H1 (cell line): ENCODE results near the gene PDE1C. TPM values are rescaled to one million over a fixed set of nuclear protein-coding genes. Genes with fewer than 3 reads are reported as not detected.

Experiments used
- CTCF ChIA-PET: fragments of 300-600 bp; sonication (Branson Sonifier 250); formaldehyde crosslinking; loops from one replicate; lab custom pipeline; 2021; ENCODE audit not compliant: partially characterized antibody; lab: Charles Lee
- POLR2A ChIA-PET: fragments of 300-600 bp; sonication (Branson Sonifier 250); formaldehyde crosslinking; loops from one replicate; lab custom pipeline; 2021; ENCODE audit warnings: inconsistent platforms; ENCODE audit not compliant: partially characterized antibody; lab: Charles Lee
- DNase-seq, 2 experiments: peaks; one replicate each; pipeline versions ENCODE4 v3.0.0 to v3.0.0-alpha.2; 2010 to 2022; ENCODE audit warnings: low spot score in 2 of 2, low read depth in 1 of 2, mixed read lengths in 1 of 2
- FAIRE-seq: peaks from 2 replicates; lab custom pipeline; 2011; peaks lifted over from hg19 to GRCh38; lab: Jason Lieb, UNC
- H2AFZ ChIP-seq: 2 replicates; pipeline ENCODE4 v1.8.1; 2012; ENCODE audit warnings: low read length, inconsistent platforms
- H2AK5ac ChIP-seq: 2 replicates; pipeline ENCODE4 v1.6.1; 2013; ENCODE audit warnings: low read depth, low read length
- H2BK120ac ChIP-seq: replicated peaks from 2 replicates; pipeline ENCODE3; 2013; ENCODE audit warnings: low read depth, low read length, inconsistent platforms
- H2BK12ac ChIP-seq: 2 replicates; pipeline ENCODE4 v1.6.1; 2013; ENCODE audit warnings: low read depth, low read length
- H2BK15ac ChIP-seq: 2 replicates; pipeline ENCODE4 v1.6.1; 2013; ENCODE audit warnings: low read length
- H2BK20ac ChIP-seq: 2 replicates; pipeline ENCODE4 v1.6.1; 2013; ENCODE audit warnings: low read length
- H2BK5ac ChIP-seq: 2 replicates; pipeline ENCODE4 v1.6.1; 2013; ENCODE audit warnings: low read depth, low read length
- H3K14ac ChIP-seq: 2 replicates; pipeline ENCODE4 v1.6.1; 2013; ENCODE audit warnings: inconsistent platforms; ENCODE audit not compliant: insufficient read length
- H3K18ac ChIP-seq: 2 replicates; pipeline ENCODE4 v1.6.1; 2013; ENCODE audit warnings: low read length; ENCODE audit errors: extremely low read depth
- H3K23ac ChIP-seq: 2 replicates; pipeline ENCODE4 v1.6.1; 2013; ENCODE audit warnings: inconsistent platforms; ENCODE audit not compliant: insufficient read length
- H3K23me2 ChIP-seq: 2 replicates; pipeline ENCODE4 v1.6.1; 2013; ENCODE audit warnings: low read depth, low read length
- H3K27ac ChIP-seq: 2 replicates; pipeline ENCODE4 v1.6.1; 2011; ENCODE audit warnings: low read depth, low read length, inconsistent platforms
- H3K27me3 ChIP-seq, 4 experiments: replicated peaks in 1 of 4; 1 replicate in 1 of 4; 2 replicates in 3 of 4; pipeline versions ENCODE4 v1.6.1 to v1.8.1; 2011 to 2013; ENCODE audit warnings: low read length in 3 of 4, mild to moderate bottlenecking in 3 of 4, inconsistent platforms in 2 of 4, mixed read lengths in 2 of 4, moderate library complexity in 1 of 4; ENCODE audit not compliant: control insufficient read depth in 3 of 4, insufficient read depth in 3 of 4; ENCODE audit errors: extremely low read depth in 1 of 4
- H3K36me3 ChIP-seq, 4 experiments: 2 replicates each; pipeline versions ENCODE4 v1.6.1 to v1.8.1; 2011 to 2013; ENCODE audit warnings: mild to moderate bottlenecking in 4 of 4, low read length in 3 of 4, moderate library complexity in 2 of 4, control low read depth in 1 of 4, inconsistent platforms in 1 of 4; ENCODE audit not compliant: insufficient read depth in 4 of 4, control insufficient read depth in 2 of 4
- H3K4ac ChIP-seq: replicated peaks from 2 replicates; pipeline ENCODE3; 2013; ENCODE audit warnings: low read length, low read depth, mixed read lengths, inconsistent platforms; ENCODE audit not compliant: insufficient read length
- H3K4me1 ChIP-seq, 4 experiments: replicated peaks in 1 of 4; 1 replicate in 1 of 4; 2 replicates in 3 of 4; pipeline versions ENCODE4 v1.6.1 to v1.8.1; 2011 to 2013; ENCODE audit warnings: low read length in 3 of 4, inconsistent platforms in 2 of 4, mixed read lengths in 1 of 4; ENCODE audit not compliant: insufficient read depth in 4 of 4, control insufficient read depth in 3 of 4
- H3K4me2 ChIP-seq, 2 experiments: 2 replicates each; pipeline versions ENCODE4 v1.6.1 to v1.8.1; 2011 to 2013; ENCODE audit warnings: low read depth in 2 of 2, low read length in 2 of 2, control low read depth in 1 of 2, inconsistent platforms in 1 of 2, mild to moderate bottlenecking in 1 of 2; ENCODE audit not compliant: insufficient read depth in 1 of 2
- H3K4me3 ChIP-seq, 4 experiments: fragments of 200-600, 300-600 bp in 1 of 4; sonication (generic), shearing (Covaris generic), sonication (Bioruptor Twin) in 1 of 4; 2 replicates each; pipeline versions ENCODE4 v1.5.1 to v1.8.1; 2011 to 2016; ENCODE audit warnings: low read length in 4 of 4, low read depth in 3 of 4, control low read depth in 2 of 4, inconsistent platforms in 2 of 4, mild to moderate bottlenecking in 2 of 4, mixed read lengths in 1 of 4, moderate library complexity in 1 of 4; ENCODE audit not compliant: insufficient read depth in 2 of 4; ENCODE audit errors: extremely low read depth in 1 of 4
- H3K56ac ChIP-seq: replicated peaks from 2 replicates; pipeline ENCODE3; 2013; ENCODE audit warnings: low read depth, mild to moderate bottlenecking, mixed read lengths, low read length, inconsistent platforms; ENCODE audit not compliant: insufficient read length
- H3K79me1 ChIP-seq: 2 replicates; pipeline ENCODE4 v1.6.1; 2013; ENCODE audit warnings: low read depth, low read length, control low read depth
- H3K79me2 ChIP-seq, 2 experiments: 2 replicates each; pipeline versions ENCODE4 v1.6.1 to v1.8.1; 2012 to 2013; ENCODE audit warnings: low read length in 2 of 2, mild to moderate bottlenecking in 2 of 2, inconsistent platforms in 1 of 2; ENCODE audit not compliant: insufficient read depth in 2 of 2, control insufficient read depth in 1 of 2
- H3K9ac ChIP-seq, 4 experiments: replicated peaks in 1 of 4; 1 replicate in 1 of 4; 2 replicates in 3 of 4; pipeline versions ENCODE4 v1.6.1 to v1.8.1; 2011 to 2013; ENCODE audit warnings: low read depth in 3 of 4, low read length in 3 of 4, control low read depth in 2 of 4, mild to moderate bottlenecking in 2 of 4, moderate library complexity in 2 of 4, inconsistent platforms in 1 of 4; ENCODE audit errors: extremely low read depth in 1 of 4
- H3K9me3 ChIP-seq, 2 experiments: 2 replicates each; pipeline versions ENCODE4 v1.6.1 to v1.8.1; 2012 to 2013; ENCODE audit warnings: mild to moderate bottlenecking in 2 of 2, moderate library complexity in 2 of 2, control low read depth in 1 of 2, inconsistent platforms in 1 of 2, low read depth in 1 of 2, low read length in 1 of 2, mixed read lengths in 1 of 2; ENCODE audit not compliant: insufficient read depth in 2 of 2
- H4K20me1 ChIP-seq, 2 experiments: replicated peaks in 1 of 2; 2 replicates each; pipeline versions ENCODE3 to v1.8.1; 2011 to 2013; ENCODE audit warnings: inconsistent platforms in 2 of 2, low read length in 2 of 2, mild to moderate bottlenecking in 1 of 2; ENCODE audit not compliant: insufficient read depth in 2 of 2, control insufficient read depth in 1 of 2
- H4K5ac ChIP-seq: 2 replicates; pipeline ENCODE4 v1.6.1; 2013; ENCODE audit warnings: low read length, low read depth, mixed read lengths, inconsistent platforms; ENCODE audit not compliant: insufficient read length
- H4K8ac ChIP-seq: 2 replicates; pipeline ENCODE4 v1.8.0; 2013; ENCODE audit warnings: mild to moderate bottlenecking, moderate library complexity, low read length, inconsistent platforms; ENCODE audit not compliant: insufficient read depth; ENCODE audit errors: extremely low read depth
- H4K91ac ChIP-seq: replicated peaks from 2 replicates; pipeline ENCODE3; 2013; ENCODE audit warnings: low read length, mixed read lengths, inconsistent platforms; ENCODE audit not compliant: insufficient read length
- ATF3 ChIP-seq: IDR thresholded peaks from 2 replicates; pipeline ENCODE4 v1.6.1; 2011; ENCODE audit warnings: low read depth, mild to moderate bottlenecking, low read length; ENCODE audit not compliant: insufficient read depth
- BACH1 ChIP-seq: IDR thresholded peaks from 2 replicates; pipeline ENCODE4 v1.6.1; 2012; ENCODE audit warnings: low read length, improper control_type of control experiment
- CBX8 ChIP-seq: fragments of 300-800, 300-1000 bp; sonication (generic); IDR thresholded peaks from 2 replicates; pipeline ENCODE4 v1.7.1; 2016; ENCODE audit warnings: low read depth, low read length, borderline replicate concordance
- CTBP2 ChIP-seq: IDR thresholded peaks from 2 replicates; pipeline ENCODE4 v1.7.0; 2011; ENCODE audit warnings: borderline replicate concordance, mild to moderate bottlenecking, moderate library complexity, mixed read lengths, low read length; ENCODE audit not compliant: insufficient read depth, insufficient read length
- POLR2AphosphoS5 ChIP-seq: IDR thresholded peaks from 2 replicates; pipeline ENCODE4 v1.6.1; 2011; ENCODE audit warnings: low read depth, low read length
- RAD21 ChIP-seq, 2 experiments: IDR thresholded peaks in 1 of 2; conservative IDR thresholded peaks in 1 of 2; 2 replicates each; pipeline ENCODE4 v1.6.1; 2011; ENCODE audit warnings: low read depth in 2 of 2, low read length in 2 of 2, improper control_type of control experiment in 1 of 2, inconsistent platforms in 1 of 2, mild to moderate bottlenecking in 1 of 2, moderate library complexity in 1 of 2
- RNF2 ChIP-seq: fragments of 200-900, 300-1000 bp; sonication (generic); IDR thresholded peaks from 2 replicates; pipeline ENCODE4 v1.7.1; 2016; ENCODE audit warnings: borderline replicate concordance, low read depth, mild to moderate bottlenecking, antibody characterized with exemption, low read length; ENCODE audit not compliant: poor library complexity, severe bottlenecking; ENCODE audit errors: missing control alignments
- SIN3A ChIP-seq, 2 experiments: IDR thresholded peaks in 1 of 2; conservative IDR thresholded peaks in 1 of 2; 2 replicates each; pipeline ENCODE4 v1.6.1; 2011 to 2012; ENCODE audit warnings: low read length in 2 of 2, improper control_type of control experiment in 1 of 2, low read depth in 1 of 2, mild to moderate bottlenecking in 1 of 2
- SP1 ChIP-seq: IDR thresholded peaks from 2 replicates; pipeline ENCODE4 v1.6.1; 2011; ENCODE audit warnings: low read depth, low read length
- SRF ChIP-seq: IDR thresholded peaks from 2 replicates; pipeline ENCODE4 v1.6.1; 2011; ENCODE audit warnings: mild to moderate bottlenecking, low read depth, low read length, moderate library complexity
- TAF7 ChIP-seq: optimal IDR thresholded peaks from 2 replicates; pipeline ENCODE3; 2011; ENCODE audit warnings: low read depth, mild to moderate bottlenecking, inconsistent platforms, low read length, moderate library complexity, borderline replicate concordance
- WGBS, 2 experiments: shearing (Covaris generic) in 1 of 2; methylation state at CpG; one replicate each; pipeline versions ENCODE4 v1.1.6 to v1.1.7; 2013 to 2015; ENCODE audit warnings: low lambda C conversion rate in 2 of 2, mixed read lengths in 2 of 2, inconsistent platforms in 1 of 2, low coverage in 1 of 2, missing lambda C conversion rate in 1 of 2; ENCODE audit not compliant: insufficient replicate concordance in 2 of 2, insufficient coverage in 1 of 2, insufficient read length in 1 of 2; ENCODE audit errors: extremely low coverage in 1 of 2, missing lambda C conversion rate in 1 of 2; 5-methylcytosine and 5-hydroxymethylcytosine counted together
- polyA plus RNA-seq, 7 experiments: library from polyadenylated mRNA; depleted of rRNA in 3 of 7; stranded (reverse) in 5 of 7; unstranded in 2 of 7; fragments of >200 nt in 5 of 7; fragments of 200-250 nt in 2 of 7; gene quantifications; 1 replicate in 5 of 7; 2 replicates in 1 of 7; 4 replicates in 1 of 7; pipeline versions ENCODE4 v1.2.1 to v1.2.3, GENCODE V29; 2011 to 2013; ENCODE audit warnings: missing spikeins in 2 of 7, mixed read lengths in 2 of 7
- total RNA-seq: library from RNA; stranded (reverse); fragmentation: NEBNext Ultra II Directional; extraction: Animal tissue kit (Norgen Biotek cat#: 25700); gene quantifications from 2 replicates; pipeline ENCODE4 v1.2.1, GENCODE V29; 2021

Gene PDE1C
- total and polyA plus RNA-seq, 2 of the 8 experiments (the other 6 are each of a cell fraction or from before 2014, with no cell fraction given) = 0.11 to 1.1 TPM

GRCh38 chr7:32079510-32079909, 9.3 kb upstream of the PDE1C start:
- H3K27me3 ChIP-seq = no peaks in the 10 kb centered on the region; a peak in 1 of 7 replicates
- H3K36me3 ChIP-seq = no peaks in the 10 kb centered on the region
- WGBS, 2 experiments = 96% methylated on average over 6 of the region's 6 CpGs; no CpG with 5 or more reads in 1 of the 2 experiments
- H2BK20ac ChIP-seq = no peak overlapping the region
- H4K20me1 ChIP-seq = no peaks in the 10 kb centered on the region
- H3K56ac ChIP-seq = no peak overlapping the region
- no peak for FAIRE-seq
- ChIA-PET CTCF (interaction anchor here (1.8 kb wide), 1 partner anchor 299 kb away, joined by 6 read pairs; no protein-coding TSS in a partner anchor), POLR2A (no interaction called here)
- no peak overlapping the region for H2BK15ac ChIP-seq
- H3K9me3 ChIP-seq = peaks cover 0 to 20% of the 10 kb centered on the region in 2 experiments; a peak in 2 of 4 replicates
- H3K4me1 ChIP-seq = no peaks in the 10 kb centered on the region
- H2AK5ac ChIP-seq = no peak overlapping the region
- no peaks in the 10 kb centered on the region for H3K79me2 ChIP-seq
- H4K91ac ChIP-seq = no peak overlapping the region
- H3K18ac ChIP-seq = no peak overlapping the region
- H3K27ac ChIP-seq = no peak overlapping the region
- H3K4me2 ChIP-seq = no peak overlapping the region
- no peak overlapping the region for H2BK120ac ChIP-seq
- no peak overlapping the region for H4K5ac ChIP-seq
- no peak for DNase-seq
- no peak overlapping the region for H3K23ac ChIP-seq
- H3K14ac ChIP-seq = no peak overlapping the region
- no peaks in the 10 kb centered on the region for H3K79me1 ChIP-seq
- no peak overlapping the region for H2AFZ ChIP-seq
- H2BK5ac ChIP-seq = no peak overlapping the region
- H3K9ac ChIP-seq = no peak overlapping the region
- no peaks in the 10 kb centered on the region for H3K23me2 ChIP-seq
- no peak overlapping the region for H4K8ac ChIP-seq
- no peak overlapping the region for H2BK12ac ChIP-seq
- H3K4ac ChIP-seq = no peak overlapping the region
- H3K4me3 ChIP-seq = no peak overlapping the region
- TF ChIP-seq RNF2 = no peak
- TF ChIP-seq ATF3 = no peak
- TF ChIP-seq SP1 = no peak
- TF ChIP-seq SIN3A (conservative IDR thresholded peaks at IDR 0.05 in 1 of 2, IDR thresholded peaks at IDR 0.05 in 1 of 2; ENCODE audit: low read depth in 1 of 2, low read length in 2 of 2) = no peak
- no peak for TF ChIP-seq CBX8
- no peak for TF ChIP-seq TAF7
- TF ChIP-seq SRF = no peak
- TF ChIP-seq POLR2AphosphoS5 = no peak
- no peak for TF ChIP-seq CTBP2
- TF ChIP-seq RAD21 (IDR thresholded peaks at IDR 0.05 in 1 of 2, conservative IDR thresholded peaks at IDR 0.05 in 1 of 2; ENCODE audit: low read depth in 2 of 2, low read length in 2 of 2) = no peak
- TF ChIP-seq BACH1 = no peak
